BLaER1 (cell line): Measurements from ENCODE around the gene SORCS1.

Experiments
- H3K27ac ChIP-seq: shearing (Covaris generic); formaldehyde crosslinking; 2 replicates; pipeline ENCODE4 v1.8.1; 2022
- H3K27me3 ChIP-seq: shearing (Covaris generic); formaldehyde crosslinking; 2 replicates; pipeline ENCODE4 v1.8.1; 2022
- H3K36me3 ChIP-seq: shearing (Covaris generic); formaldehyde crosslinking; 2 replicates; pipeline ENCODE4 v1.8.1; 2022
- H3K4me1 ChIP-seq: shearing (Covaris generic); formaldehyde crosslinking; 2 replicates; pipeline ENCODE4 v1.8.1; 2022
- H3K4me2 ChIP-seq: shearing (Covaris generic); formaldehyde crosslinking; 2 replicates; pipeline ENCODE4 v1.8.1; 2022
- H3K4me3 ChIP-seq: shearing (Covaris generic); formaldehyde crosslinking; 2 replicates; pipeline ENCODE4 v1.8.1; 2022
- H3K9ac ChIP-seq: shearing (Covaris generic); formaldehyde crosslinking; 2 replicates; pipeline ENCODE4 v1.8.1; 2022
- H3K9me3 ChIP-seq: shearing (Covaris generic); formaldehyde crosslinking; 2 replicates; pipeline ENCODE4 v1.8.1; 2022
- H4K20me1 ChIP-seq: shearing (Covaris generic); formaldehyde crosslinking; 2 replicates; pipeline ENCODE4 v1.8.1; 2022
- Cebpa-rat ChIP-seq: shearing (Covaris generic); IDR thresholded peaks from 2 replicates; pipeline ENCODE4 v1.8.1; 2022

SORCS1 gene

DNA sequence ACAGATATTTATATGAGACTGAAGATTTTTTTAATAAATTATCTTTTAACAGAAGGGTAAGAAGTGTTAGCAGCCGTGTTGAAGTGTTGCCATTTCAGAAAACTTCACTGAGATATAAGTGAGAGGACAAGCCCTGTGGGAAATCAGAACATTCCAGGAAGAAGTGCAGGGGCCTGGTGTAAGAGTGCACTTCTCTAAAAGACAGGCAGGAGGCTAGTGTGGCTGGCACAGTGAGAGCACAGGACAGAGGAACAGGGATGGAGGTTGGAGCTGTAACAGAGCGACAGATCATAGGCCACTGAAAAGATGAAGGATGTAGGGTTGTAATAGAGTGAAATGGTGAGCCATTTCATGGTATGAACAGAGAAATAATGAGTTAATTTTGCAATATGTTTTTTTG is 608.9 kb downstream of the SORCS1 start:
- no peaks in the 10 kb centered on the region for H3K9me3 ChIP-seq
- H3K4me3 ChIP-seq = no peak overlapping the region
- H3K4me2 ChIP-seq = no peak overlapping the region
- no peaks in the 10 kb centered on the region for H4K20me1 ChIP-seq
- no peaks in the 10 kb centered on the region for H3K36me3 ChIP-seq
- no peak overlapping the region for H3K9ac ChIP-seq
- no peak overlapping the region for H3K27ac ChIP-seq
- no peak for TF ChIP-seq Cebpa-rat
- peaks cover 6% of the 10 kb centered on the region; the same call in 1 of the 2 replicates for H3K4me1 ChIP-seq
- no peaks in the 10 kb centered on the region for H3K27me3 ChIP-seq

DNA sequence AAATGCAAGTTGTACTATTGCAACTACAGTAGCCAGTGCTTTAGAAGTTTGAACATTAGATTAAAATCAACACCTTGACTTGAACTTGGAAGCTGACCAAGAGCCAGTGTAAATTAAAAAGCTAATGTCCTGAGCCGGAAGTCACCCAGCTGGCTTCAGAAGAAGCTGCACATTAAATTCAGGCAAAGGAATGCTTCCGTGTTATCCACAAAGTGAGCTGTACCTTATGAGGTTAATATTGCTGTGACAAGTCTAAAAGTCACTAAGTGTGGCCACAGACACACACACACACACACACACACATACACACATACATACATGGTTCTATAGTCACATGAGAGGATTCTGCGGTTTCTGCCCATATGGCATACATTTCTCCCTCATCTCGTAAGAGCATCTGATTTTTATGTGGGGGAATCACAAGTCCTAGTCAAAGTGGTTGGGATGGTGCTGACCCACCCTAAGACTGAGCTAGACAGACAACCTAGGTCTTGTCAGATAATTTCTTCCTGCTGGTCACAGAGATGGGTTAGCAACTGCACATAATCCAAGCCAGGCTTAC is 612.9 kb downstream of the SORCS1 start:
- H3K36me3 ChIP-seq = no peaks in the 10 kb centered on the region
- H3K9me3 ChIP-seq = no peaks in the 10 kb centered on the region
- H3K4me3 ChIP-seq = no peak overlapping the region
- peaks cover 6% of the 10 kb centered on the region; the same call in 1 of the 2 replicates for H3K4me1 ChIP-seq
- H3K4me2 ChIP-seq = peak overlapping the region; percentile 12
- TF ChIP-seq Cebpa-rat = no peak
- H4K20me1 ChIP-seq = no peaks in the 10 kb centered on the region
- H3K27me3 ChIP-seq = no peaks in the 10 kb centered on the region
- H3K27ac ChIP-seq = no peak overlapping the region
- no peak overlapping the region for H3K9ac ChIP-seq

DNA sequence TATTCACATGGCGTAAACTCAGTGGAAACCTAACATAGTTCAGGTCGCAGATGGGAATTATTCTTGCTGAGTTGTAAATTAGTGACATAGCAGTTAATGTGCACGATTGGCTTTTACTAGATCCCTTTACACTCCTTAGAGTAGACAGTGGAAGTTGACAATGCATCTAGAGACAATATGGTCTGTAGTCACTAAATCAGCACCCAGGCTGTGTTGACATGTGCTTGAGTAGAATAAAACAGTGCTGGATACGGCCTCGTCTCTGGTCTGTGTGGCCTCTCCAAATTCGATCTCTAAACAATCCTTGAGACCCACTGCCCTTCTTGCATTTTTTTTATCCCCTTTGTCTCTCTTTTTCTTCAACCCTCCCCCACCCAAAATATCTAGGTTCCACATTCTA is 615.7 kb downstream of the SORCS1 start:
- Histone ChIP-seq H4K20me1 (no peaks in the 10 kb centered on the region), H3K36me3 (no peaks in the 10 kb centered on the region), H3K4me3 (no peak overlapping the region), H3K27ac (no peak overlapping the region), H3K9me3 (no peaks in the 10 kb centered on the region), H3K27me3 (no peaks in the 10 kb centered on the region), H3K4me2 (no peak overlapping the region), H3K4me1 (peaks cover 6% of the 10 kb centered on the region; the same call in 1 of the 2 replicates), H3K9ac (no peak overlapping the region)
- TF ChIP-seq Cebpa-rat = no peak

DNA sequence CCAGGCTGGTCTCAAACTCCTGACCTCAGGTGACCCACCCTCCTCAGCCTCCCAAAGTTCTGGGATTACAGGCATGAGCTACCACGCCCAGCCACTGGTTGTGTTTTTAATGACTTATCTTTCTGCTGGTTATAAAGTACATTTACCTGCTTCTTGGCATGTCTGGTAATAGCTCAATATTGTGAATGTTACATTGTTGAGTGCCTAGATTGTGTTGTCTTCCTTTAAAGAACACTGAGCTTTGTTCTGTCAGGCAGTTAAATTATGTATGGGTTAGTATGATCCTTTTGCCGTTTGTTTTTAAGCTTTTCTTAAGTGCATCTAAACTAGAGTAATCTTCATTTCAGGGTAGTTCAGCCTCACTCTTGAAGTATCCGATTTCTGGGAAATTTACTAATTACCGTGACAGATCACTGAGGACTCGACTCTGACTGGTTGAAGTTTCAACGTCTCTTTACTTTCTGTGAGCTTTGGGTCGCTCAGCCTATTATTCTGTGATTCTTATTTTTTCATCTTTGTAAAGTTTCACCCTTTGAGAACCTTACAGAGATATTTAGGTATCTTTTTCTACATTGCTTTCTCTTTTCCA is 617.4 kb downstream of the SORCS1 start:
- H3K27ac ChIP-seq = no peak overlapping the region
- no peak overlapping the region for H3K9ac ChIP-seq
- no peak overlapping the region for H3K4me2 ChIP-seq
- H3K4me1 ChIP-seq = peaks cover 6% of the 10 kb centered on the region; the same call in 1 of the 2 replicates
- no peak for TF ChIP-seq Cebpa-rat
- H3K27me3 ChIP-seq = no peaks in the 10 kb centered on the region
- H3K9me3 ChIP-seq = no peaks in the 10 kb centered on the region
- H3K36me3 ChIP-seq = no peaks in the 10 kb centered on the region
- H3K4me3 ChIP-seq = no peak overlapping the region
- no peaks in the 10 kb centered on the region for H4K20me1 ChIP-seq

DNA sequence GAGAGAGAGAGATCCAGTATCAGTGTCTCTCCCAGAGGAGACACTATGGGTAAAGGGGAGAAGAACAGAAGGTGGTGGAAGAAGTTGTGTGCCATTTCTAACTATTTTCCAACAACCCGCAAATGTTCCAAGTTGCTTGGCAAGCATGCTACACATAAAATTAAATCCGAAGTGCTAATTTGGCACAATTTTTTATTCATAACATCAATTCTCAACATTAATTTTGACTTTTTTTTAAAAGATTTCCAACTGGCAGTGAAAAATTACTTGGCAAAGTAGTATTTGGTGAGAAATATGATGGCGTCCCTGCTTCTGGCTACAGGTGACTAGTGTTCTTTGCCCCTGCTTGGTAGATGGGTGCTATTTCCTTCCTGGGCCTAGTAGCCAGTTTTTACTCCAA is 622.0 kb downstream of the SORCS1 start:
- Histone ChIP-seq H4K20me1 (no peaks in the 10 kb centered on the region), H3K27ac (no peak overlapping the region), H3K36me3 (no peaks in the 10 kb centered on the region), H3K4me1 (no peaks in the 10 kb centered on the region), H3K4me3 (no peak overlapping the region), H3K9me3 (no peaks in the 10 kb centered on the region), H3K9ac (no peak overlapping the region), H3K27me3 (no peaks in the 10 kb centered on the region), H3K4me2 (no peak overlapping the region)
- TF ChIP-seq Cebpa-rat = no peak

DNA sequence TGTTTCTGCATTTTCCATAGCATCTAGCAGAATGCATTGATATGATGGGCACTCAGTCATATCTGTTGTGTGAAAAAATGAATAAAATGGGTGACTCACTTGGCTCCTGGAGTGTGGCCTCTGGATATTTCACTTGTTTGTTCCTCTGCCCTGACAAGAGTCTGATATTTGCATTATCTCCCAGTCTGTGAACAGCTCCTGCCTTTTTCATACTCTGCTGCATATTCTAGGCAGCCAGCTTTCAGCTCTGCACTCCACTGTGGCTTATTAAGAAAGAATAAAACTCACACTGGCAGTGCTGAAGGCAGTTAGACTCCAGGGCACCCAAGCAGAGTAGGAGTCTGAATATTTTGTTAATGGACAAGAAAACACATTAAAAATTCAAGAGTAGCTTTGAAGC is 623.9 kb downstream of the SORCS1 start:
- Histone ChIP-seq H3K9ac (no peak overlapping the region), H3K27ac (no peak overlapping the region), H3K27me3 (no peaks in the 10 kb centered on the region), H3K4me1 (no peaks in the 10 kb centered on the region), H4K20me1 (no peaks in the 10 kb centered on the region), H3K4me3 (no peak overlapping the region), H3K4me2 (no peak overlapping the region), H3K36me3 (no peaks in the 10 kb centered on the region), H3K9me3 (no peaks in the 10 kb centered on the region)
- no peak for TF ChIP-seq Cebpa-rat

DNA sequence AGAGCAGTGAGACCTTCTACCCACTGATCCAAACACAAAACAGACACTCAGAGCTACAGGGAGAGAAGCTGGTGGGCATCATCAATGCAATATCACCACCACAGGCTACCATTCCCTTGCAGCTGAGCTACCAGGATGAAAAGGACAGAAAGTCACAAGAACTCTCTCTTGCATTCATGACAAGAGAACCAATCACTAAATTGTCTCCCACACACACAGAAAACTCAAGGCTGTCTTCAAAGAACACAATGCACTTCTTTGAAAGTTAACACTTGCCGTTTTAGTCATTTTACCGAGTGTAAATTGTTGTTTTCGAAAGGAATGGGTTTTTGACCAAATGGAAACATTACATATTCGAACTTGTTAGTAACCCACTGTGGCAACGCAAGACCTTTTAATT is 626.6 kb downstream of the SORCS1 start:
- no peak overlapping the region for H3K9ac ChIP-seq
- H3K9me3 ChIP-seq = no peaks in the 10 kb centered on the region
- no peaks in the 10 kb centered on the region for H3K4me1 ChIP-seq
- no peaks in the 10 kb centered on the region for H3K36me3 ChIP-seq
- no peak overlapping the region for H3K4me3 ChIP-seq
- H3K4me2 ChIP-seq = no peak overlapping the region
- no peak for TF ChIP-seq Cebpa-rat
- H4K20me1 ChIP-seq = no peaks in the 10 kb centered on the region
- no peak overlapping the region for H3K27ac ChIP-seq
- no peaks in the 10 kb centered on the region for H3K27me3 ChIP-seq

DNA sequence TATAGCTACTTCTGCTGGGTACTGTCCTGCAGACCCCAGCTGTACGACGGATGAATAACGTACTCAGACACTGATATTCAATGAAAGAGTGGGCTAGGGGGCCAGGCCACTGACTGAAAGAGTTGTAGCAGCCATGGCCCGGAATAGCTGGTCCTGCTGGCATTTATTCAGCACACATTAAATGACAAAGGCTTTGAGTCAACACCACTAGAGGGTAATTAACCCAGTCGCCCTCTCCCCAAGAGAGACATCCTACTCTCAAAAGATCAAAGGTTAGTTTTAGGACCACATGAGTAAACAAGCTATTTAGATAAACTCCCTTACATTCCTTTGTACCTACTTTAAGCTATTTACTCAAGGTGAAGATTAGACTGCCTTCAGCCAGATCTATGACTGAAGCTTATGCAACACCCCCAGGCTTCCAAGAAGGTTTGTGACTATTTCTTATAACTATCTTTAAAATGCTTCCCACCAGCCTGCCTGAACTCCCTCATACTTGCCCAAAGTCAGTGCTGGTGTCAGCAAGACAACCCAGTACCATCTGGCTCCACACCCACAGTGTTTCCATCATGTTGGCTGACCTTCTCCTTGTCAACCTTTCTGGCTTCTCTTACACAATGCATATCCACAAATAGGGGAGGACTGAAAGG is 629.1 kb downstream of the SORCS1 start:
- Histone ChIP-seq H3K27ac (no peak overlapping the region), H3K4me1 (no peaks in the 10 kb centered on the region), H3K27me3 (no peaks in the 10 kb centered on the region), H3K4me3 (no peak overlapping the region), H3K36me3 (no peaks in the 10 kb centered on the region), H3K9me3 (no peaks in the 10 kb centered on the region), H4K20me1 (no peaks in the 10 kb centered on the region), H3K9ac (no peak overlapping the region), H3K4me2 (no peak overlapping the region)
- TF ChIP-seq Cebpa-rat = no peak

DNA sequence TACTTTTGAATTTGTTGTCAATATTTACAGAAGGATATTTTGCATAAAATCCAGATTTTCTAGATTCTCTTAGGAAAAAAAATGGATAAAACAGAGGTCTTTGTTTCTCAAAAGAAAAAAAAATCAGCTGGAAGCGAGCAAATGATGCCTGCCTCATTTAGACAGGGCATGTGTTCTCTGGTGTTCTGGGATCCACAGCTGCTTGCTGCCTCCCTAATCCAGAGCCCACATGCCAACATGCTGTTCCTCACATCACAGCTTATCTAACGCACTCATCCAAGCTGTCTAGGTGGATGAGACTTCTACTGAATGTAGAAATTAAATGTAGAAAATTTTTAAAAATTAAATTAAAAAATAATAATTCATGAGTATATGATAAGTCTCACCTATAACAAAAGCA is 630.1 kb downstream of the SORCS1 start:
- H3K4me2 ChIP-seq = no peak overlapping the region
- H3K36me3 ChIP-seq = no peaks in the 10 kb centered on the region
- H3K27me3 ChIP-seq = no peaks in the 10 kb centered on the region
- H3K9ac ChIP-seq = no peak overlapping the region
- H3K4me1 ChIP-seq = no peaks in the 10 kb centered on the region
- H3K27ac ChIP-seq = no peak overlapping the region
- TF ChIP-seq Cebpa-rat = no peak
- H4K20me1 ChIP-seq = no peaks in the 10 kb centered on the region
- no peak overlapping the region for H3K4me3 ChIP-seq
- H3K9me3 ChIP-seq = no peaks in the 10 kb centered on the region

DNA sequence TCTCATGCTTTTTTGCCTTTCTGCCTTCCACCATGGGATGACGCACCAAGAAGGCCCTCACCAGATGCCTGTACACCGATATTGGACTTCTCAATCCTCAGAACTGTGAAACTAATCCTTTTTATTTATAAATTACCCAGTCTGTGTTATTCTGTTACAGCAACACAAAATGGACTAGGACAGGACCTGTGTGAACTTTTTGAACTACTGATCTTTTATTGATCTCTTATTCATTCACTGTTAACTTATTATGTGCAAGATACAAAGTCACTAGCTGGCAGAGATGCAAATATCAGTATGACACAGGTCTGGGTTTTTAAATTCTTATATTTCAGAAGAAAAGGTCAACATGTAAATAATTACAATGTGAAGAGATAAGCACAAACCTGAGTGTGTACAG is 635.8 kb downstream of the SORCS1 start:
- no peak for TF ChIP-seq Cebpa-rat
- Histone ChIP-seq H3K4me3 (no peak overlapping the region), H3K9me3 (no peaks in the 10 kb centered on the region), H3K36me3 (no peaks in the 10 kb centered on the region), H4K20me1 (no peaks in the 10 kb centered on the region), H3K9ac (no peak overlapping the region), H3K27me3 (no peaks in the 10 kb centered on the region), H3K4me2 (no peak overlapping the region), H3K4me1 (no peaks in the 10 kb centered on the region), H3K27ac (no peak overlapping the region)
